ENCODE results near the gene PCSK7.
A peak's percentile ranks its signal among the peaks of the same experiment; 100 is the strongest.

Gene PCSK7

DNA sequence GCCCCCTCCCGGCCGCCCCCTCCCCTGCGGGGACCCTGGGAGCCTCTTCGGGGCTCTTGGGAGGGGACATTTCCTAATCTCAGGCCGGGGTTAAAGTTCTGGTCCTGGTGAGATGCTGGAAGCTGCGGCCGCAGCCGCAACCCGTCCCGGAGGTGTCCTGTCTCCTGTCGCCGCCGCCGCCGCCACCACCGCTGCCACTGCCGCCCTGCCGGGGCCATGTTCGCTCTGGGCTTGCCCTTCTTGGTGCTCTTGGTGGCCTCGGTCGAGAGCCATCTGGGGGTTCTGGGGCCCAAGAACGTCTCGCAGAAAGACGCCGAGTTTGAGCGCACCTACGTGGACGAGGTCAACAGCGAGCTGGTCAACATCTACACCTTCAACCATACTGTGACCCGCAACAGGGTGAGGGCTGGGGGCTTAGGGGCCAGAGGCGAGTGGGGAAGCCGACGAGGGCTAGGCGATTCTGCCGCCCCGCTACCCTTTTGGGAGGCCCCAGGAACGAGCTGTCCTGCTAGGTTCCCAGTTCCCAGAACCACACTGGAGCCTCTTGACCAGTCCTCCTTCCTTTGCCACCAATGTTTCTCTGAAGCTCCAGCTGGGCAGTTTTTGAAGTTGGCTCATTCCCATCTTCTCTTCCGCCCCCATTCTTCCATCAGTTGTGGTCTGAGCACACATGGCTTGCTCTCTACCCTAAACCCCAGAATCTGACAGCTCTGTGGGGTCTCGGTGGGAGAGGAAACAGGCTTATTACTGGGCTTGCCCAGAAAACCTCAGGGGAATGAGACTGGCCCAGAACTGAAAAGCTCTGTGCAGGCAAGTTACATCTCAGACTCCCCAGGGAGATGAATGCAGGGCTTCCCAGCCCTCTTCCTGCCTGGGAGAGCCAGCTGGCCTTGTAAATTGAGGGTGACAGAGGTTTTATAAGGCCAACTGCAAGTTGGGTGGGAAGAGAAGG is 52.5 kb downstream of the PCSK7 start:
- H3K4me3 Mint-ChIP-seq = peak overlapping the region; percentile 95
- no peaks in the 10 kb centered on the region for H3K9me3 Mint-ChIP-seq
- H3K27me3 Mint-ChIP-seq (ENCODE audit: low read depth) = no peaks in the 10 kb centered on the region
- peaks cover 7% of the 10 kb centered on the region for H3K36me3 Mint-ChIP-seq (ENCODE audit: low read depth)
- H3K27ac Mint-ChIP-seq = peak overlapping the region; percentile 91
- H3K4me1 Mint-ChIP-seq (ENCODE audit: low read depth) = peaks cover 27% of the 10 kb centered on the region

DNA sequence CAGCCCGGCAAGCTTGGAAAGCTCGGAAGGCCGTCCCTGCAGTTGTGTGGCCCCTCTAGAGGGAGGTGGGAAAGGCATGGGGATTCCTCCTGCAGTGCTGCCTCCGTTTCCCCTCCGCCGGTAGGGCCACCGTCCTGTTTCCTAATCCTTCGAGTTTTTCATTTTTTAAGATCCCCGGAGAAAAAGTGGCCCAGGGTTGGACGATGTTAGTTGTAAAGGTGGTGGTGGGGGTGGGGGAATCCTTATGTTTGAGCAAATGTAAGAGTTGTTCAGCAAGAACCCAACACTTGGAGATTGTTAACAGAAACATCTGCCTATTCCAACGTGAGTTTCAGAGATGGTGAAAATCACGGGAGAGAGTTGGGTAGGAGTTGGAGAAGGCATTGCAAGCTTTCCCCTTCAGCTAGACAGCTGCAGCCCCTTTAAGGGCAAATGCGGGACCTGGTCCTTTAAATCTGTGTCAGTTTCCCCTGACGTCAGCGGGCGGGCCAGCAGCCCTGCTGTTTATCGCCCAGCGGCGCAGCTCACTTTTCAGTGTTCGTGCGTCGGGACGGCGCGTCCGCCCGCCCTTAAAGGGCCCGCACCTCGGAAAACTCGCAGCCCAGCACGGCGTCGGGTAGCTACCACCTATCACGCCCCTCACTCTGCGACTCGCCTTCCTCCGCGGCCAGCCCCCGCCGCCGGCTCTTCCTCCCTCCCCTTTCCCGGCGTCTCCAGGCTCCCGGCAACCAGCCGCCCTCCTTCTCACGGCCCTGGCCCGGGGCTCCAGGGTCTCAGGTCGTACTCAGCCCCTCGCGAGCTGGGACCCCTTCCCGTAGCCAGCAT is 53.5 kb downstream of the PCSK7 start, which contains the start of gene SIDT2:
Gene SIDT2 (plus strand): TSS at position 534 of the 825 bp plus-strand sequence. CDS start 521 bp downstream, outside the sequence.
- peak within 1 kb of the TSS; percentile 95 for H3K4me3 Mint-ChIP-seq
- H3K27ac Mint-ChIP-seq = peak within 1 kb of the TSS; percentile 91
- peaks cover 4% of the 10 kb centered on the region for H3K36me3 Mint-ChIP-seq (ENCODE audit: low read depth)
- no peaks in the 10 kb centered on the region for H3K9me3 Mint-ChIP-seq
- no peaks in the 10 kb centered on the region for H3K27me3 Mint-ChIP-seq (ENCODE audit: low read depth)
- peaks cover 27% of the 10 kb centered on the region for H3K4me1 Mint-ChIP-seq (ENCODE audit: low read depth)

DNA sequence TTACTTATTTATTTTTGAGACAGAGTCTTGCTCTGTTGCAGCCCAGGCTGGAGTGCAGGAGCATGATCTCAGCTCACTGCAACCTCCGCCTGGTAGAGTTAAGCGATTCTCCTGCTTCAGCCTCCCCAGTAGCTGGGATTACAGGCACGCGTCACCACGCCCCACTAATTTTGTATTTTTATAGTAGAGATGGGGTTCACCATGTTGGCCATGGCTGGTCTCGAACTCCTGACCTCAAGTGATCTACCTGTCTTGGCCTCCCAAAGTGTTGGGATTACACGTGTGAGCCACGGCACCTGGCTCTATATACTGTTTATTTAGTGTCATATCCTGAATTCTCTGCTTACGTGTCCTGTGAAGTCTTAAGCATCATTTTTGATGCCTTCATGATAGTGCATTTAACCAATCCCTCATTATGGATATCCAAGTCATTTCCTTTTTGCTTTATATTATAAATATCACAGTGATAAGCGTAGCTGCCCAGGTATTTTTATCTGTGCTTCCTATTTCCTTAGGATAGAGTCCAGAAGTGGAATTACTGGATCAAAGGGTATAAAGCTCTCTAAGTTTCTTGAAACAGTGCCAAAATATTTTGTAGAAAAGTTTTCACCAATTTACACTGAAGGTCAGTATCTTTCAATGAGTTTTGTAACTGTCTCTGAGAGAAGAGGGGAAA is 54.2 kb downstream of the PCSK7 start:
- H3K36me3 Mint-ChIP-seq (ENCODE audit: low read depth) = peaks cover 2% of the 10 kb centered on the region
- peaks cover 27% of the 10 kb centered on the region for H3K4me1 Mint-ChIP-seq (ENCODE audit: low read depth)
- peak overlapping the region; percentile 86 for H3K27ac Mint-ChIP-seq

DNA sequence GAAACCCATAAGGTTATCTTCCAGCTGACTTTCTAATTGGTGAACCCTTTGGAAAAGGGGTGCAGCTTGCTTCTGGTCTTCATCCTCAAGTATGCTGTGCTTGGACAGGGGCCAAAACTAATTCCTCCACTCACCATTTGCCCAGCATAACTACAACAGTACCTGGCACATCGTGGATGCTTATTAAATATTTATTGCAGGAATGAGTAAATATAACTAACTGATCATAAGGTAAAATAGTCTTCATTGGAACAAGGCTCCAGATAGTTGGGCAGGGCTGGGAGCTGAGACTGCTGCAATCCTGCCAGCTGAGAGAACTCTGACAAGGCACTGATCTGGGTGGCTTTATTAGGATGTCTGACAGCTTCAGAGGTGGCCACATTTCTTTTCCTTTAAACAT is 55.7 kb downstream of the PCSK7 start:
- peaks cover 30% of the 10 kb centered on the region for H3K4me1 Mint-ChIP-seq (ENCODE audit: low read depth)
- no peaks in the 10 kb centered on the region for H3K27me3 Mint-ChIP-seq (ENCODE audit: low read depth)
- peaks cover 7% of the 10 kb centered on the region for H3K36me3 Mint-ChIP-seq (ENCODE audit: low read depth)
- H3K27ac Mint-ChIP-seq = no peak overlapping the region
- H3K4me3 Mint-ChIP-seq = no peak overlapping the region
- H3K9me3 Mint-ChIP-seq = no peaks in the 10 kb centered on the region

More for the DNA sequence above, 54.2 kb downstream of the PCSK7 start:
- H3K27me3 Mint-ChIP-seq (ENCODE audit: low read depth) = no peaks in the 10 kb centered on the region
- H3K4me3 Mint-ChIP-seq = peak overlapping the region; percentile 95
- no peaks in the 10 kb centered on the region for H3K9me3 Mint-ChIP-seq

DNA sequence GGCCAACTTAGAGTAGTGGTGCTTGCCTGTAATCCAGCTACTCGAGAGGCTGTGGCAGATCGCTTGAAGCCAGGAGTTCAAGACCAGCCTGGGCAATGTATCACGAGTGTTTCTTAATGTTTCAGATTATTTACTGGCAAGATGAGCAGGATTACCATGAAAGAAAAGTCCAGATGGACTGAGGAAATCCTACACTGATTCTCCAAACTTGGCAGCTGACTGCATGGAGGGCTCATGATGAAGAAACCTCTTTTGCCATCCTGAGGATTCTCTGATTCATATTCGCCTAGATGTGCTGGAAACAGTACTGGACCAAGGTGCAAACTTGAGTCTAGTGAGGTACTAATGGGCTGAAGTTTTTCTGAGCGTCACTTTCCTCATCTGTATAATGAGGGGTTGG is 56.1 kb downstream of the PCSK7 start:
- Mint-ChIP-seq H3K27me3 (ENCODE audit: low read depth) (no peaks in the 10 kb centered on the region), H3K9me3 (no peaks in the 10 kb centered on the region), H3K4me1 (ENCODE audit: low read depth) (peaks cover 27% of the 10 kb centered on the region), H3K27ac (no peak overlapping the region), H3K4me3 (no peak overlapping the region), H3K36me3 (ENCODE audit: low read depth) (peaks cover 8% of the 10 kb centered on the region)

DNA sequence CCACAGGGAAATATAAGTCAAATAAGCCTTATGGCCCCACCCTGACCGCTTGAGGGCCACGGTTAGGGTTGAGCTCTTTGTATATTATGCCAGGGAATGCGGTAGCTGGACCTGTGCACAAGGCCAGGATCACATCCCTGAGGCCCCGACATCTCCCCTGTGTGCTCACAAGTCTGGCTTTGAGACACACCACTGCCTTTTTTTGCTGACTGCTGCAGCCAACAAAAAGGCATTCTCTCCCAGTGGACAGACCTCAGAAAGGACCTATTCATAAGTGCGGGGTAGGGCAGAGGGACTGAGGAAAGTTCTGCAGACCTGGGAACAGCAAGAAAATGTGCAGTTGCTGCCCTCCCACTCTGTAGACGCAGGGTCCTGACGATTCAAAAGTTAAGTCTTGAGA is 56.8 kb downstream of the PCSK7 start:
- no peaks in the 10 kb centered on the region for H3K9me3 Mint-ChIP-seq
- no peaks in the 10 kb centered on the region for H3K27me3 Mint-ChIP-seq (ENCODE audit: low read depth)
- peak overlapping the region; percentile 36 for H3K27ac Mint-ChIP-seq
- no peak overlapping the region for H3K4me3 Mint-ChIP-seq
- peaks cover 8% of the 10 kb centered on the region for H3K36me3 Mint-ChIP-seq (ENCODE audit: low read depth)
- H3K4me1 Mint-ChIP-seq (ENCODE audit: low read depth) = peaks cover 22% of the 10 kb centered on the region

DNA sequence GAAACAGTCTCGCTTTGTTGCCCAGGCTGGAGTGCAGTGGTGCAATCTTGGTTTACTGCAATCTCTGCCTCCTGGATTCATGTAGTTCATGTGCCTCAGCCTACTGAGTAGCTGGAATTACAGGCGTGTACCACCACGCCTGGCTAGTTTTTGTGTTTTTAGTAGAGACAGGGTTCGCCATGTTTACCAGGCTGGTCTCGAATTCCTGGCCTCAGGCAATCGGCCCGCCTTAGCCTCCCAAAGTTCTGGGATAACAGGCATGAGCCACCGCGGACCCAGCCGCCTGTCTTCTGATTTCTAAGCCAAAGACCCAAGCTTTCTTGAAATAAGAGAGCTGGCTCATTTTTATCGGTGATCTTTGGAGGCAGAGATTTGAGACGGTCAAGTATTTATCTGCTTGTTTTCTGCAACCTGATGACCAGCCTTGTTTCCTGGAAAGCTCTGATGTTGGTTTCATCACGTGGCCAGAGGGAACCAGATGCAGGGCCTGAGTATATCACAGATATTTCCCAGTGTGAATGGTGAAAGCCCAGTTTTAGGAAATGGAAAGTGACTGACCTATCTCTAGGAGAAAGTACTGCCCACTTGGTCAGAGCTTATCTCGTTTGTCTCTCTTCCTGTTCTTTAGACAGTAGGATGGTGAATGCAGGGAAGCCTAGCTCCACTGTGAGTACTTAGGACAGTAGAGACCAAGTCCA is 59.0 kb downstream of the PCSK7 start:
- H3K4me1 Mint-ChIP-seq (ENCODE audit: low read depth) = peaks cover 8% of the 10 kb centered on the region
- H3K4me3 Mint-ChIP-seq = no peak overlapping the region
- H3K27me3 Mint-ChIP-seq (ENCODE audit: low read depth) = no peaks in the 10 kb centered on the region
- H3K36me3 Mint-ChIP-seq (ENCODE audit: low read depth) = peaks cover 12% of the 10 kb centered on the region
- H3K9me3 Mint-ChIP-seq = no peaks in the 10 kb centered on the region
- H3K27ac Mint-ChIP-seq = no peak overlapping the region

DNA sequence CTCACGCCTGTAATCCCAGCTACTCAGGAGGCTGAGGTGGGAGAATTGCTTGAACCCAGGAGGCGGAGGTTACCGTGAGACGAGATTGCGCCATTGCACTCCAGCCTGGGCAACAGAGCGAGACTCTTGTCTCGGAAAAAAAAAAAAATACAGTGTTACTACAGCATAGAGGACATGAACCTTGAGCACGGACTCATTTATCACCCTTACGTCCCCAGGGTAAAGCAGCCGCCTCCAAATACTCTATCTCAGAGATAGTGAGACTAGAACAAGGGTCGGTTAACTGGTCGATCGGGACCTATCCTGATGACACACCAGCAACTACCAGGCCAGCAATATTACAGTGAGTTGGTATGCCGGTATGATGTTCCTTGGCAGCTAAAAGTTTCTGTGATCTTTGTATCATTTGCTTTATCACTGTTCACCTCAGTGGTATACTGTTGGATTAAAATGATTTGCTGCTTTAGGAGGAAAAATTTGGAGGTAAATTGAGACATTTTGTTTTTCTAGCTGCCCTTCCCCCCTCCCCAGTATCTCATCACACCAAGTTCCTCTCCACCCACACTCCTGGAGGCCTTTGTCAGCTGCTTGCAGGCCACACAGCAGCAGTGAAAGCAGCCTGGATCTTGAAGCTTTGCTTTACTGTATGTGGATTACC is 60.3 kb downstream of the PCSK7 start:
- Mint-ChIP-seq H3K36me3 (ENCODE audit: low read depth) (peaks cover 18% of the 10 kb centered on the region), H3K4me1 (ENCODE audit: low read depth) (peaks cover 7% of the 10 kb centered on the region), H3K9me3 (no peaks in the 10 kb centered on the region), H3K4me3 (no peak overlapping the region), H3K27me3 (ENCODE audit: low read depth) (no peaks in the 10 kb centered on the region), H3K27ac (no peak overlapping the region)

DNA sequence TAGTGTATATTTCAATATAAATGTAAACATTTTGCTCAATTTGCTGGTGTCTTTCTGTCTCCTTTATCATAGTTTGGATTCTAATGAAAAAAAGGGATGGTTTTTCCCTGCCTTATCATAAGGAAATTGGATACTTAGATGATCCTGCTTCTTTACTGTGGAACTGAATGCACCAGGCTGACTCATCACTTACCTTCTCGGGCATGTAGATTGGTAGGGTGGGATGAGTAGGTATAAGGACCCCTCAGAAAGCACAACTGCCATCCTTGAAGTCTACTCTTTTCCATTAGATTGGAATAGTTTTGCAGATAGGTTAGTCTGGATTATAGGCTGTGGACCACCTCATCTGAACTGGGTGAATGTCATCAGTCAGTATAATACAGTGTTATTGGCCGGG is 60.9 kb downstream of the PCSK7 start:
- H3K9me3 Mint-ChIP-seq = no peaks in the 10 kb centered on the region
- no peak overlapping the region for H3K27ac Mint-ChIP-seq
- H3K4me3 Mint-ChIP-seq = no peak overlapping the region
- H3K36me3 Mint-ChIP-seq (ENCODE audit: low read depth) = peaks cover 18% of the 10 kb centered on the region
- no peaks in the 10 kb centered on the region for H3K27me3 Mint-ChIP-seq (ENCODE audit: low read depth)
- H3K4me1 Mint-ChIP-seq (ENCODE audit: low read depth) = peaks cover 7% of the 10 kb centered on the region

DNA sequence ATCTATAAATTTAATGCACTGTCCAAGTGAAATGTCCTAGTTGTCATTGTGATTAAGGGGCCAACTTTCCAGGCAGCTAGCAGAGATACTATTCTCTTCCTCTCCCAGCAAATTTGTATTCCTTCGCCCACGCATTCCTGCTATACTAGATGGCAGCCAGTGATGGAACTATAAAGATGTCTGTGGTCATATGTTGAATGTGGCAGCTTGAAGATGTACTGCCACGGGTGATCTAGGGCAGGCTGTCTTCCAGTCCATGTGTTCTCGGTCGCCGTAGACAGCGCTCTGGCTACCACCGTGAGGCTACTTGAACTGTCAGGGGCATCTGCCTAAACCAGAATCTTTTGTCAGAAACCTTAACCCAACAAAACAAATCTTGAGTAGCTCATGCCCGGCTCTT is 61.7 kb downstream of the PCSK7 start:
- Mint-ChIP-seq H3K27ac (no peak overlapping the region), H3K36me3 (ENCODE audit: low read depth) (peaks cover 22% of the 10 kb centered on the region), H3K9me3 (no peaks in the 10 kb centered on the region), H3K4me3 (no peak overlapping the region), H3K27me3 (ENCODE audit: low read depth) (no peaks in the 10 kb centered on the region), H3K4me1 (ENCODE audit: low read depth) (peaks cover 7% of the 10 kb centered on the region)

DNA sequence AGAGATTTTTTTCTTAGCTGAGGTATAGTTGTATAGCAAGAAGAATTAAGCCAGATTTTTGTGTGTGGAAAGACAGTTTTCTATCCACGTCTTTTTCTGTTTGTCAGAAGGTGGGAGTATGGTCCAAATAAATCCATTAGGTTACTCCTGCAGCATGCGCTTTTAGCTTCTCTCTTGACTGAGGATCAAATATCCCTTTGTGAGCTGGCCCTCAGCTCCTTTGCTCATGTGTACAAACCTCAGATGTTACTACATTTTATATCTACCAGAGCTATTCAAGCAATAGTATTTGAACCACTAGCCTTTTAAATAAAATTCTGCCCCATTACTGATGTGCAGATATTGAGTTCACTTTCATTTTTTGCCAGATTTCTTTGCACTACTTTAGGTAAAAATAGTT is 62.1 kb downstream of the PCSK7 start:
- H3K9me3 Mint-ChIP-seq = no peaks in the 10 kb centered on the region
- H3K27ac Mint-ChIP-seq = no peak overlapping the region
- peaks cover 7% of the 10 kb centered on the region for H3K4me1 Mint-ChIP-seq (ENCODE audit: low read depth)
- H3K36me3 Mint-ChIP-seq (ENCODE audit: low read depth) = peaks cover 22% of the 10 kb centered on the region
- no peaks in the 10 kb centered on the region for H3K27me3 Mint-ChIP-seq (ENCODE audit: low read depth)
- H3K4me3 Mint-ChIP-seq = no peak overlapping the region

DNA sequence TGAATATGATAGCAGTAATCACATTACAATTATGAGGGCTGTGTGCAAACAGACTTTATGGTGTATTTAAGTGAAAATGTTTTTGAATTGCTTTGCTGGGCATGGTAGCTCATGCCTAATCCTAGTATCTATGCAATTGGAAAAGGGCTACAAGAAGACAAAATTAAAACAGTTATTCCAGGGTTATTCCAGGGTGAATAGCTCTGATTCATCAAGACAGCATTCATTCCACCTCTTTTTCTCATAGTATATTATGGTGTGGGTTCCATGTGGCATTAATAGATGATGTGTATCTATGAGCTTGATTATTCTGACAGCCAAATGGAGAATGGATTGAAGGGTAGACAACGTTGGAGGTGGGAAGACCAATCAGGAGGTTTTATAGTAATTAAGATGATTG is 65.4 kb downstream of the PCSK7 start:
- no peak overlapping the region for H3K27ac Mint-ChIP-seq
- H3K9me3 Mint-ChIP-seq = no peaks in the 10 kb centered on the region
- peaks cover 4% of the 10 kb centered on the region for H3K4me1 Mint-ChIP-seq (ENCODE audit: low read depth)
- H3K36me3 Mint-ChIP-seq (ENCODE audit: low read depth) = peaks cover 31% of the 10 kb centered on the region
- no peaks in the 10 kb centered on the region for H3K27me3 Mint-ChIP-seq (ENCODE audit: low read depth)
- no peak overlapping the region for H3K4me3 Mint-ChIP-seq

DNA sequence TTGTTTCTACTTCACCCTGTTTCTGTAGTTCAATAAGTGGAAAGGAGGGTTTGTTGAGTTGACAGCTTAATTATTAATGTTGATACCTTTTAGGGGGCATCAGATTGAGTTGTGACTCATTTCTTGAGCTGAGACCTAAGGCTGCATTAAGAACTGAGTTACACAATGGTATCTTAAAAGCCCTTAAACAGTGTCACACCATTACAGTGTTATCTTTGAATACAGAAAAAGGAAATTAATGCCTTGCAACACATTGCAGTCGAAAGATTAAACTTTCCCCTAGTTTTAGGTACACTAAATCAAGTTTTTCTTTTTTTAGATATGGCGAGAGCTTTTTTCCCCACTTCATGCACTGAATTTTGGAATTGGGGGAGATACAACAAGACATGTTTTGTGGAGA is 71.0 kb downstream of the PCSK7 start:
- no peaks in the 10 kb centered on the region for H3K27me3 Mint-ChIP-seq (ENCODE audit: low read depth)
- H3K4me3 Mint-ChIP-seq = no peak overlapping the region
- H3K9me3 Mint-ChIP-seq = no peaks in the 10 kb centered on the region
- peaks cover 6% of the 10 kb centered on the region for H3K4me1 Mint-ChIP-seq (ENCODE audit: low read depth)
- peaks cover 27% of the 10 kb centered on the region for H3K36me3 Mint-ChIP-seq (ENCODE audit: low read depth)
- H3K27ac Mint-ChIP-seq = no peak overlapping the region

Data from T-helper 1 cell treated with Interleukin-12 subunit alpha and Interleukin-12 subunit beta and Interleukin-4 antibody, amounts not matched to agents 30 μg/mL and 1 μg/mL, for 36 hours (primary cell).